Ishikawa (cell line): ENCODE data around the gene BAZ2B.

ENCODE experiments used
- CREB1 ChIP-seq: IDR thresholded peaks from 2 replicates; pipeline ENCODE4 v1.6.1; 2012; ENCODE audit warnings: low read depth
- EGR1 ChIP-seq: IDR thresholded peaks from 2 replicates; pipeline ENCODE4 v1.6.1; 2012
- EP300 ChIP-seq: IDR thresholded peaks from 2 replicates; pipeline ENCODE4 v1.6.1; 2012; ENCODE audit warnings: borderline replicate concordance
- NFIC ChIP-seq: IDR thresholded peaks from 2 replicates; pipeline ENCODE4 v1.6.1; 2012
- RAD21 ChIP-seq: IDR thresholded peaks from 2 replicates; pipeline ENCODE4 v1.6.1; 2012; ENCODE audit warnings: low read depth
- TAF1 ChIP-seq: IDR thresholded peaks from 2 replicates; pipeline ENCODE4 v1.6.1; 2012; ENCODE audit warnings: low read depth, mild to moderate bottlenecking
- TCF12 ChIP-seq: IDR thresholded peaks from 2 replicates; pipeline ENCODE4 v1.6.1; 2012; ENCODE audit warnings: low read depth
- TEAD4 ChIP-seq: IDR thresholded peaks from 2 replicates; pipeline ENCODE4 v1.6.1; 2012
- YY1 ChIP-seq: IDR thresholded peaks from 2 replicates; pipeline ENCODE4 v1.6.1; 2012; ENCODE audit warnings: low read depth
- ZBTB7A ChIP-seq: IDR thresholded peaks from 2 replicates; pipeline ENCODE4 v1.6.1; 2012; ENCODE audit warnings: low read depth
- TF ChIP-seq, protein P1 (sequence below): IDR thresholded peaks from 2 replicates; pipeline ENCODE4 v1.6.1; 2012
- TF ChIP-seq, protein P2 (sequence below): IDR thresholded peaks from 2 replicates; pipeline ENCODE4 v1.6.1; 2012; ENCODE audit warnings: low read depth, mild to moderate bottlenecking

DNA sequence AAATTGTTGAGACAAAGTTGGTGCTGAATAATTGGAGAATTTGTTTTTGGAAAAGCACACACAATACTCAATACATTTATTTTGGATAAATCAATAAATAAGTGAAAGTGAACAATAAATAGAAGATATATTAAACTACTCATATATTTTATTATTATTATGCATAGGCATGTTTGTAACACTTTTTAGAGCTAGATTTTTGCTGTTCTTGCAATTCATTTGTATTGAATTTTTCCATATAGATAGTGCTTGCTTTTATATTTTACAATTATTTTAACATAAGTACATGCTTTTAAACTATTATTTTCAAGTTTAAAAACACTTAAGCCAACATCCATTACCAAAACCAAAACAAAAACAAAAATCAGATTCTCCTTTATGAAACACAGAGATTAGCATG is 43.9 kb downstream of the BAZ2B start:
- TF ChIP-seq RAD21 (no peak), ZBTB7A (no peak), EP300 (no peak), EGR1 (no peak), TCF12 (no peak), TEAD4 (no peak), TAF1 (no peak), NFIC (no peak), YY1 (no peak), CREB1 (no peak)
- TF ChIP-seq, protein P1, sequence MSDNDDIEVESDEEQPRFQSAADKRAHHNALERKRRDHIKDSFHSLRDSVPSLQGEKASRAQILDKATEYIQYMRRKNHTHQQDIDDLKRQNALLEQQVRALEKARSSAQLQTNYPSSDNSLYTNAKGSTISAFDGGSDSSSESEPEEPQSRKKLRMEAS, result no peak
- TF ChIP-seq, protein P2, sequence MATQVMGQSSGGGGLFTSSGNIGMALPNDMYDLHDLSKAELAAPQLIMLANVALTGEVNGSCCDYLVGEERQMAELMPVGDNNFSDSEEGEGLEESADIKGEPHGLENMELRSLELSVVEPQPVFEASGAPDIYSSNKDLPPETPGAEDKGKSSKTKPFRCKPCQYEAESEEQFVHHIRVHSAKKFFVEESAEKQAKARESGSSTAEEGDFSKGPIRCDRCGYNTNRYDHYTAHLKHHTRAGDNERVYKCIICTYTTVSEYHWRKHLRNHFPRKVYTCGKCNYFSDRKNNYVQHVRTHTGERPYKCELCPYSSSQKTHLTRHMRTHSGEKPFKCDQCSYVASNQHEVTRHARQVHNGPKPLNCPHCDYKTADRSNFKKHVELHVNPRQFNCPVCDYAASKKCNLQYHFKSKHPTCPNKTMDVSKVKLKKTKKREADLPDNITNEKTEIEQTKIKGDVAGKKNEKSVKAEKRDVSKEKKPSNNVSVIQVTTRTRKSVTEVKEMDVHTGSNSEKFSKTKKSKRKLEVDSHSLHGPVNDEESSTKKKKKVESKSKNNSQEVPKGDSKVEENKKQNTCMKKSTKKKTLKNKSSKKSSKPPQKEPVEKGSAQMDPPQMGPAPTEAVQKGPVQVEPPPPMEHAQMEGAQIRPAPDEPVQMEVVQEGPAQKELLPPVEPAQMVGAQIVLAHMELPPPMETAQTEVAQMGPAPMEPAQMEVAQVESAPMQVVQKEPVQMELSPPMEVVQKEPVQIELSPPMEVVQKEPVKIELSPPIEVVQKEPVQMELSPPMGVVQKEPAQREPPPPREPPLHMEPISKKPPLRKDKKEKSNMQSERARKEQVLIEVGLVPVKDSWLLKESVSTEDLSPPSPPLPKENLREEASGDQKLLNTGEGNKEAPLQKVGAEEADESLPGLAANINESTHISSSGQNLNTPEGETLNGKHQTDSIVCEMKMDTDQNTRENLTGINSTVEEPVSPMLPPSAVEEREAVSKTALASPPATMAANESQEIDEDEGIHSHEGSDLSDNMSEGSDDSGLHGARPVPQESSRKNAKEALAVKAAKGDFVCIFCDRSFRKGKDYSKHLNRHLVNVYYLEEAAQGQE, result no peak
